SKM-1 (cell line): ENCODE results near the gene CDC42SE1.
A peak's percentile ranks its signal among the peaks of the same experiment; 100 is the strongest.

Experiments used
- DNase-seq: peaks from one replicate; lab custom pipeline; 2025; ENCODE audit not compliant: unreplicated experiment; lab: John Stamatoyannopoulos, UW

The CDC42SE1 gene

GRCh38 chr1:151009674-151010345 lies 49.6 kb downstream of the CDC42SE1 start:
- DNase-seq = no peak

- no peak for DNase-seq
Observed at GRCh38 chr1:151009206-151009587, 50.2 kb downstream of the CDC42SE1 start.

GRCh38 chr1:151008244-151009205 lies 50.9 kb downstream of the CDC42SE1 start, which contains the start of gene PRUNE1:
TSS of gene PRUNE1 (plus strand) at chr1:151008449. CDS start at chr1:151008633, 184 bp downstream.
- peak; percentile 97 for DNase-seq

GRCh38 chr1:151007853-151008243 lies 51.6 kb downstream of the CDC42SE1 start:
- no peak for DNase-seq

- peak; percentile 93 for DNase-seq
Observed at GRCh38 chr1:151006327-151007052, 52.9 kb downstream of the CDC42SE1 start, which contains the start of gene MINDY1. TSS of gene MINDY1 (minus strand) at chr1:151006902. CDS start at chr1:151002617, 4,285 bp downstream.

DNA sequence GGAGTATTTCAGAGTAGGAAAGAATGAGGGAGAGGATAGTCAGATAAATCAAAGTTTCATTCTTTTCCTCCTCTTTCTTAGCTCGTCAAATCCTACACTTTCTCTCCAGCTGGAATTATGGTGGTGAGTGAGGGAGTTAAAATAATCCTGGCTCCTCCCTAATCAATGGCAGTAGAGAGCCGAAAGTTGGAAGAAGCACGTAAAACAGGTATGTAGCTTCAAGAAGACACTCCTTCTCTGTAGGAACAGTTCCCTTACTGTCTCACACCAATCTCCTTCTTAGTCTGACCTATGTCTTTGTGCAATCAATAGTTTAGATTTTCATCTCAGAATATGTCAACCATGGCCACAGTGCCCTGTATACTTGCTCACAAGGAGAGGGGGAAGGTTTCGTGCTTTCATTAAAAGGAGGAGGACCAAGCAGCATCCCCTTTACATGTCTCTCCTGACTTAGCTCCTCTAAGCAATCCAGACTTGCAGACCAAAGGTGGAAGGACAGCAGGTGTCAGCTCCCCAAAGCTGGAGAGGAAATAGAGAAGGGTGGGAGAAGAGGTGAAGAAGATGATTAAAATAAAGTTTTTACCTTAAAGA lies 53.6 kb downstream of the CDC42SE1 start:
- no peak for DNase-seq

- peak; percentile 92 for DNase-seq
Observed at GRCh38 chr1:151003180-151003579, 56.2 kb downstream of the CDC42SE1 start.

DNA sequence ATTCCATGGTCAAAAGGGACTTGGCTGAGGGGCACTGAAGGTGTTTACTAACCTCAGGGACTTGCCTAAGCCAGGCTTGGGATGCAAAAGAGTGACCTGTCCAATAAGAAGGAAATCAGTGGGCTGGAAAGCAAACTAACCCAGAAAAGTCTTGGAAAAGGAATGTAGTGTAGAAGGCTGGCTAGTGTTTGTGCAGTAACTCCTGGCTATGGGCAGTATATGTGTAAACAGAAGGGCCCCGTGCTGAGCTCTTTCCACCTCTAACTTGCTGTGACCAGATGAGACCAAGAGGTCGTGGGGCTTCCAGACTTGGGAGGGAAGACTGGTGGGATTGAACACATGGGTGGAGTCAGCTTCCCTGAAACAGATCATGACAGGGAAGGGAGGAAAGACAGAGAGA lies 56.8 kb downstream of the CDC42SE1 start:
- DNase-seq = no peak

DNA sequence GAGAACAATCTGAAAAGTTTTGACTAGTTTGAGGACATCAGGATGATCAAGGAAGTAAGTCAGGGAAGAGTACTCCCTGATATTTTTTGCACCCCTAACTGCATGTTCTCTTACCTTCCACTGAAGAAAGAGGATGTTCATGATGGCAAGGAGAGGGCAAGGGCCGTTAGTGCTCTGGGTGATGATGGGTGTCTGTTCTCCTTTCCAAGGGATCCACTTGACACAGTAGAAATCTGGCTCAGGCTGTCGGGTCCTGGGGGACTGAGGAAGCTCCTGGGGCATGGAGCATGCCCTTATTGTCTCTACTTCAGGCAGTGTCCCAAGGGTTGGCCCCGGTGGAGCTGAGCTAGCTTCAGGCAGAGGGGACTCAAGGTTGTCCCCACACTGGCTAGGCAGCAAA lies 57.4 kb downstream of the CDC42SE1 start:
- DNase-seq = peak; percentile 68

- peak; percentile 82 for DNase-seq
Observed at GRCh38 chr1:151001602-151002001, 57.8 kb downstream of the CDC42SE1 start.
